Activated B cell treated with CpG ODN at 0.5 μM for 24 hours (primary cell): Measurements from ENCODE around the gene BSDC1. TPM values are rescaled to one million over a fixed set of nuclear protein-coding genes. Genes with fewer than 3 reads are reported as not detected.

Source experiments
- ATAC-seq: fragments of 200-7000 bp; cut with Tn5 transposase; one replicate; pipeline ENCODE4 v1.10.0; 2021; ENCODE audit warnings: low read depth, mild to moderate bottlenecking, moderate library complexity
- CTCF ChIA-PET: fragments of 350-600 bp; sonication (Branson Sonifier 250); formaldehyde crosslinking; loops from one replicate; lab custom pipeline; 2021; ENCODE audit warnings: antibody characterized with exemption; lab: Charles Lee
- POLR2A ChIA-PET: fragments of 350-600 bp; sonication (Branson Sonifier 250); formaldehyde crosslinking; loops from one replicate; lab custom pipeline; 2021; ENCODE audit warnings: antibody characterized with exemption; lab: Charles Lee
- DNase-seq: peaks from one replicate; pipeline ENCODE4 v3.0.0; 2022
- H3K27ac Mint-ChIP-seq: one replicate; pipeline ENCODE4 v1.8.0; 2020; ENCODE audit warnings: mixed read lengths
- H3K27me3 Mint-ChIP-seq: one replicate; pipeline ENCODE4 v1.8.0; 2021; ENCODE audit warnings: mixed read lengths
- H3K36me3 Mint-ChIP-seq: one replicate; pipeline ENCODE4 v1.8.0; 2021; ENCODE audit warnings: low read depth, mixed read lengths
- H3K4me1 Mint-ChIP-seq: one replicate; pipeline ENCODE4 v1.8.0; 2021; ENCODE audit warnings: mixed read lengths
- H3K4me3 Mint-ChIP-seq: one replicate; pipeline ENCODE4 v1.8.0; 2020; ENCODE audit warnings: mild to moderate bottlenecking, mixed read lengths
- H3K9me3 Mint-ChIP-seq: one replicate; pipeline ENCODE4 v1.8.0; 2020; ENCODE audit warnings: mixed read lengths
- intact Hi-C: fragments of 100-400 bp; cut with micrococcal nuclease; formaldehyde crosslinking; loops from one replicate; pipeline ENCODE4 v1.15.1; 2024
- total RNA-seq: library from RNA; stranded (reverse); gene quantifications from 2 replicates; pipeline ENCODE4 v1.2.3, GENCODE V29; 2022
- TF ChIP-seq, protein P1 (sequence below): fragments of 200-600 bp; IDR thresholded peaks from one replicate; pipeline ENCODE4 v1.8.0; 2022; ENCODE audit warnings: antibody characterized with exemption, mild to moderate bottlenecking

The BSDC1 gene
- total RNA-seq, 1 donor from 2014 or later, result 72.2 TPM

DNA sequence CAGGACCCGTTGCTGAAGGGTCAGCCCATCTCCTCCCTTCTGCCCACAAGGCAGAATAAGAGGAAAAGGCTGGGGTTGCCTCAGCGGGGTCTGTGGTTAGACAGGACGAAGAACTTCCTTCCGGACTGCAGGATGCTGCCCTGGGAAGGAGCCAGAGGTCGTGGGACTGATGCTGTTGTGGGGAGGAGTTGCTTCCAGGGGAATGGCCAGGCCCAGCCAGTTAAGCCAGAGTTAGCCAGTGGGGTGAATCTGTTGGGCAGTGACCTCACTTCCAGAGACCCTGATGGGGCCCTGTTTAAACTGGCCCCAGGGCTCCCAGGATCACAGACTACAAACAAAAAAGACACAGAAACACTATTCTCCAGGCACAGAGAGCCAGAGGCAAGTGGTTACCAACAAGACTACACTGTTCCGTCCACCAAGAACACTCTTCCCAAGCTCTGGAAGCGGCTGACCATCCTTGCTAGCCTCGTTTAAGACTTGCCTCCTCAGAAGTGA lies 45.0 kb downstream of the BSDC1 start:
- H3K9me3 Mint-ChIP-seq, result no peaks in the 10 kb centered on the region
- no peak overlapping the region for H3K4me3 Mint-ChIP-seq
- no peaks in the 10 kb centered on the region for H3K36me3 Mint-ChIP-seq
- TF ChIP-seq, protein P1, sequence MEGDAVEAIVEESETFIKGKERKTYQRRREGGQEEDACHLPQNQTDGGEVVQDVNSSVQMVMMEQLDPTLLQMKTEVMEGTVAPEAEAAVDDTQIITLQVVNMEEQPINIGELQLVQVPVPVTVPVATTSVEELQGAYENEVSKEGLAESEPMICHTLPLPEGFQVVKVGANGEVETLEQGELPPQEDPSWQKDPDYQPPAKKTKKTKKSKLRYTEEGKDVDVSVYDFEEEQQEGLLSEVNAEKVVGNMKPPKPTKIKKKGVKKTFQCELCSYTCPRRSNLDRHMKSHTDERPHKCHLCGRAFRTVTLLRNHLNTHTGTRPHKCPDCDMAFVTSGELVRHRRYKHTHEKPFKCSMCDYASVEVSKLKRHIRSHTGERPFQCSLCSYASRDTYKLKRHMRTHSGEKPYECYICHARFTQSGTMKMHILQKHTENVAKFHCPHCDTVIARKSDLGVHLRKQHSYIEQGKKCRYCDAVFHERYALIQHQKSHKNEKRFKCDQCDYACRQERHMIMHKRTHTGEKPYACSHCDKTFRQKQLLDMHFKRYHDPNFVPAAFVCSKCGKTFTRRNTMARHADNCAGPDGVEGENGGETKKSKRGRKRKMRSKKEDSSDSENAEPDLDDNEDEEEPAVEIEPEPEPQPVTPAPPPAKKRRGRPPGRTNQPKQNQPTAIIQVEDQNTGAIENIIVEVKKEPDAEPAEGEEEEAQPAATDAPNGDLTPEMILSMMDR, result no peak
- no peak for ATAC-seq
- no peak for DNase-seq
- H3K27ac Mint-ChIP-seq, result peak overlapping the region; percentile 50
- CTCF ChIA-PET, result no interaction called here
- peaks cover 23% of the 10 kb centered on the region for H3K4me1 Mint-ChIP-seq
- intact Hi-C loops, result no loop called here
- POLR2A ChIA-PET, result interaction anchor here (0.6 to 6.5 kb wide), 2 partner anchors 13 to 114 kb away, joined by 4 to 121 read pairs; partner anchors contain the start of gene MARCKSL1
- H3K27me3 Mint-ChIP-seq, result no peaks in the 10 kb centered on the region

GRCh38 chr1:32346532-32347157 lies 47.6 kb downstream of the BSDC1 start:
- ATAC-seq (no peak), DNase-seq (no peak)
- POLR2A ChIA-PET, result interaction anchor here (0.6 to 2.0 kb wide), 2 partner anchors 10 to 64 kb away, joined by 7 to 12 read pairs; partner anchors contain the start of gene MARCKSL1
- intact Hi-C loops, result no loop called here
- Mint-ChIP-seq H3K4me3 (no peak overlapping the region), H3K36me3 (no peaks in the 10 kb centered on the region), H3K27me3 (no peaks in the 10 kb centered on the region), H3K4me1 (peaks cover 26% of the 10 kb centered on the region), H3K9me3 (no peaks in the 10 kb centered on the region), H3K27ac (no peak overlapping the region)
- CTCF ChIA-PET, result interaction anchor here (1.5 to 1.7 kb wide), 2 partner anchors 9 to 99 kb away, joined by 3 to 7 read pairs; no protein-coding TSS in a partner anchor
- TF ChIP-seq, protein P1, result no peak

- no peak for DNase-seq
- H3K4me3 Mint-ChIP-seq, result no peak overlapping the region
- H3K27me3 Mint-ChIP-seq, result no peaks in the 10 kb centered on the region
- TF ChIP-seq, protein P1, result no peak
- H3K36me3 Mint-ChIP-seq, result no peaks in the 10 kb centered on the region
- no peak for ATAC-seq
- no peaks in the 10 kb centered on the region for H3K9me3 Mint-ChIP-seq
- POLR2A ChIA-PET, result interaction anchor here (2.0 kb wide), 1 partner anchor 9 kb away, joined by 12 read pairs; the partner anchor contains the start of gene MARCKSL1
- intact Hi-C loops, result no loop called here
- CTCF ChIA-PET, result no interaction called here
- H3K4me1 Mint-ChIP-seq, result peaks cover 18% of the 10 kb centered on the region
- no peak overlapping the region for H3K27ac Mint-ChIP-seq
These were observed 48.9 kb downstream of the BSDC1 start for GRCh38 chr1:32345289-32345827.

DNA sequence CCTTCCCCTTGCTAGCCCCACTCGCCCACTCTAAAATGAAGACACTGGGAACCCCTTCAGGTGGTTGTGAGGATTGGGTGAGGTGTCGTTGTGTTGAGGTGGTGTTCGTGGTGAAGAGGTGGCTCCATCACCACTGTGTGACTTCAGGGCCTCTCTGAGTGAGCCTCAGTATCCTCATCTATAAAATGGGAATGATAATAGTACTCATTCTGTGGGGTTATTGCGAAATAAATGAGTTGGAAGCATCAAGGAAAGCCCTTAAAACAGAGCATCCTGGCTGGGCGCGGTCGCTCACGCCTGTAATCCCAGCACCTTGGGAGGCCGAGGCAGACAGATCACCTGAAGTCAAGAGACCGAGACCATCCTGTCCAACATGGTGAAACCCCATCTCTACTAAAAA lies 51.5 kb downstream of the BSDC1 start:
- Mint-ChIP-seq H3K27me3 (no peaks in the 10 kb centered on the region), H3K9me3 (no peaks in the 10 kb centered on the region), H3K4me3 (no peak overlapping the region), H3K4me1 (peaks cover 36% of the 10 kb centered on the region), H3K27ac (no peak overlapping the region), H3K36me3 (no peaks in the 10 kb centered on the region)
- intact Hi-C loops, result no loop called here
- ChIA-PET POLR2A (interaction anchor here (1.6 kb wide), 1 partner anchor 17 kb away, joined by 7 read pairs; no protein-coding TSS in a partner anchor), CTCF (no interaction called here)
- DNase-seq (no peak), ATAC-seq (no peak)
- TF ChIP-seq, protein P1, result no peak

GRCh38 chr1:32341971-32342370 lies 52.3 kb downstream of the BSDC1 start:
- ATAC-seq, result no peak
- no peak for DNase-seq
- H3K9me3 Mint-ChIP-seq, result no peaks in the 10 kb centered on the region
- ChIA-PET CTCF (interaction anchor here (0.7 to 1.6 kb wide), 2 partner anchors 53 to 92 kb away, joined by 3 to 4 read pairs; no protein-coding TSS in a partner anchor), POLR2A (interaction anchor here (1.0 to 1.6 kb wide), 3 partner anchors 9 to 18 kb away, joined by 3 to 7 read pairs (median 3); no protein-coding TSS in a partner anchor)
- TF ChIP-seq, protein P1, result no peak
- intact Hi-C loops, result no loop called here
- no peak overlapping the region for H3K4me3 Mint-ChIP-seq
- H3K36me3 Mint-ChIP-seq, result no peaks in the 10 kb centered on the region
- H3K27me3 Mint-ChIP-seq, result no peaks in the 10 kb centered on the region
- peaks cover 43% of the 10 kb centered on the region for H3K4me1 Mint-ChIP-seq
- H3K27ac Mint-ChIP-seq, result no peak overlapping the region
